HepG2 (cell line): ENCODE results near the gene CCN2. TPM values are rescaled to one million over a fixed set of nuclear protein-coding genes. Genes with fewer than 3 reads are reported as not detected.

Source experiments
- HNRNPL ChIP-seq: fragments of 200-400 bp; formaldehyde crosslinking; IDR thresholded peaks from 2 replicates; pipeline ENCODE4 v1.6.1; 2017; ENCODE audit warnings: mild to moderate bottlenecking, low read depth, low read length
- MTF1 ChIP-seq: sonication (generic); formaldehyde crosslinking; IDR thresholded peaks from 2 replicates; pipeline ENCODE4 v1.5.0; 2020; ENCODE audit warnings: missing genetic modification reagents
- NR2F6 ChIP-seq, 2 experiments: IDR thresholded peaks; 2 replicates each; pipeline ENCODE4 v1.6.1; 2016; ENCODE audit warnings: antibody characterized with exemption in 1 of 2, mild to moderate bottlenecking in 1 of 2
- SP2 ChIP-seq: sonication (generic); formaldehyde crosslinking; IDR thresholded peaks from 2 replicates; pipeline ENCODE4 v1.5.1; 2020; ENCODE audit warnings: mild to moderate bottlenecking, missing genetic modification reagents
- ZBTB1 ChIP-seq: sonication (generic); formaldehyde crosslinking; IDR thresholded peaks from 2 replicates; pipeline ENCODE4 v1.4.0; 2020; ENCODE audit warnings: missing genetic modification reagents, borderline replicate concordance
- ZNF235 ChIP-seq: sonication (generic); formaldehyde crosslinking; IDR thresholded peaks from 2 replicates; pipeline ENCODE4 v1.8.1; 2023; ENCODE audit warnings: mild to moderate bottlenecking, missing genetic modification reagents, borderline replicate concordance
- ZNF670 ChIP-seq: sonication (generic); formaldehyde crosslinking; IDR thresholded peaks from 2 replicates; pipeline ENCODE4 v1.8.0; 2022; ENCODE audit warnings: mild to moderate bottlenecking, missing genetic modification reagents, borderline replicate concordance
- polyA plus RNA-seq, 8 experiments: library from polyadenylated mRNA; depleted of rRNA in 3 of 8; stranded (reverse) in 7 of 8; unstranded in 1 of 8; fragments of >200 nt; fragmentation: Illumina TruSeq in 4 of 8; extraction: Trizol in 4 of 8; gene quantifications; 2 replicates each; pipeline versions ENCODE4 v1.2.1 to v1.2.3, GENCODE V29; 2011 to 2016; ENCODE audit warnings: low read depth in 4 of 8, missing spikeins in 1 of 8, mixed read lengths in 1 of 8; ENCODE audit not compliant: insufficient read depth in 1 of 8
- total RNA-seq, 5 experiments: library from RNA; depleted of rRNA; stranded (reverse); fragments of >200 nt; fragmentation: Illumina TruSeq; extraction: Trizol; gene quantifications; 2 replicates each; pipeline ENCODE4 v1.2.3, GENCODE V29; 2016; ENCODE audit warnings: low read depth in 1 of 5
- TF ChIP-seq, protein P1 (sequence below): sonication (generic); formaldehyde crosslinking; IDR thresholded peaks from 2 replicates; pipeline ENCODE4 v1.4.0; 2020; ENCODE audit warnings: mild to moderate bottlenecking, missing genetic modification reagents
- TF ChIP-seq, protein P2 (sequence below): sonication (generic); formaldehyde crosslinking; IDR thresholded peaks from 2 replicates; pipeline ENCODE4 v1.8.0; 2023; ENCODE audit warnings: mild to moderate bottlenecking, missing genetic modification reagents
- TF ChIP-seq, protein P3 (sequence below): IDR thresholded peaks from 2 replicates; pipeline ENCODE4 v1.6.1; 2016; ENCODE audit warnings: low read depth, borderline replicate concordance
- TF ChIP-seq, protein P4 (sequence below): IDR thresholded peaks from 2 replicates; pipeline ENCODE4 v1.4.0; 2020; ENCODE audit warnings: mild to moderate bottlenecking, missing genetic modification reagents
- TF ChIP-seq, protein P5 (sequence below): sonication (generic); formaldehyde crosslinking; IDR thresholded peaks from 2 replicates; pipeline ENCODE4 v1.4.0; 2020; ENCODE audit warnings: missing genetic modification reagents
- TF ChIP-seq, protein P6 (sequence below): sonication (generic); formaldehyde crosslinking; IDR thresholded peaks from 2 replicates; pipeline ENCODE4 v1.8.0; 2022; ENCODE audit warnings: missing genetic modification reagents, mild to moderate bottlenecking, inconsistent platforms, borderline replicate concordance

The CCN2 gene
- total and polyA plus RNA-seq, 2 of the 13 experiments (the other 11 are each of a cell fraction or from before 2014, with no cell fraction given) = 34.7 to 316 TPM

DNA sequence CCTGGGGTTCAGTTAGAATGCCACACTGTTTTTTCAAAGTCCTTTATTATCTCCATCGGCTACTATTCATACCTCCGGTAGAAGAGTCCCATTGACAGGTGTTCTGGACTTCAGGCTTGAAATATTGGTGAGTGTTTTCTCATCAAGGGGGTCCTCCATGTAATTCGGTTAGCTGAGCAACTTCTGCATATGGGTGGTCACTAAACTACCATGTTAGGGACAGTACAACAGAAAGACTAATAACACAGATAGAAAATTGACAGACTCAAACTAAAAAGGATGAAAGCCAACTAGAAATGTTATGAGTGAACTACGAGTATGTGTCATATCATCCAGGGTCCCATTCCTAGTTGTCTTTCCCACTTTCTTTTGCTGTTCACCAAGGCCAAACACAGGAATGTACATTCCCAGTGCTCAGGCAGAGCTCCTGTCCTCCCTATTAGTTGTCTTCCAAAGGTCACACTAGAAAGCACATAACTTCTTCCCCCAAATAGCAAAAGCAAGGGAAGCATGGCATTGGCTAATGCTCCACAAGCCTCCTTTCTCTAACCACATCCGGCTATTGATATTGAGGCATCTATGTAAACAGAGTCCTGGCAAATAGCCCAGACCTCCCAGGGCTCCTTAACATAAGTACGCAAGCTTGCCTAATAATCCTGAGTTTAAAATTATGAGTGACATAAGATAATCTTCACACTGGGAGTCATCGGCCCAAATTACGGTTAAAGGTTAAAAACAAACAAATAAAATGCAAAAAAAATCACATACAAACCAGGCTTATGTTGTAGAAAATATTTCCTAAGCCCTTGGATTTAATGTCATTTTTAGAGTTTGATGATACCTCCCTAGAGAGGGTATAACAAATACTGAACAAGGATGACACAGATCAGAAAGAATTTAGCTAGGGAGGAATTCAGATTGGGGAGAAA, 13.2 kb downstream of the CCN2 start (continued):
- TF ChIP-seq ZNF670 (CRISPR knock-in tag) (peak; percentile 87; the same call in 1 of the 2 replicates), SP2 (no peak), MTF1 (CRISPR knock-in tag) (no peak), ZNF235 (CRISPR knock-in tag) (no peak), ZBTB1 (no peak), NR2F6 (IDR thresholded peaks at IDR 0.05) (peak; percentile 91), NR2F6 (CRISPR knock-in tag; IDR thresholded peaks at IDR 0.05) (peak; percentile 92), HNRNPL (no peak)
- TF ChIP-seq, protein P1, sequence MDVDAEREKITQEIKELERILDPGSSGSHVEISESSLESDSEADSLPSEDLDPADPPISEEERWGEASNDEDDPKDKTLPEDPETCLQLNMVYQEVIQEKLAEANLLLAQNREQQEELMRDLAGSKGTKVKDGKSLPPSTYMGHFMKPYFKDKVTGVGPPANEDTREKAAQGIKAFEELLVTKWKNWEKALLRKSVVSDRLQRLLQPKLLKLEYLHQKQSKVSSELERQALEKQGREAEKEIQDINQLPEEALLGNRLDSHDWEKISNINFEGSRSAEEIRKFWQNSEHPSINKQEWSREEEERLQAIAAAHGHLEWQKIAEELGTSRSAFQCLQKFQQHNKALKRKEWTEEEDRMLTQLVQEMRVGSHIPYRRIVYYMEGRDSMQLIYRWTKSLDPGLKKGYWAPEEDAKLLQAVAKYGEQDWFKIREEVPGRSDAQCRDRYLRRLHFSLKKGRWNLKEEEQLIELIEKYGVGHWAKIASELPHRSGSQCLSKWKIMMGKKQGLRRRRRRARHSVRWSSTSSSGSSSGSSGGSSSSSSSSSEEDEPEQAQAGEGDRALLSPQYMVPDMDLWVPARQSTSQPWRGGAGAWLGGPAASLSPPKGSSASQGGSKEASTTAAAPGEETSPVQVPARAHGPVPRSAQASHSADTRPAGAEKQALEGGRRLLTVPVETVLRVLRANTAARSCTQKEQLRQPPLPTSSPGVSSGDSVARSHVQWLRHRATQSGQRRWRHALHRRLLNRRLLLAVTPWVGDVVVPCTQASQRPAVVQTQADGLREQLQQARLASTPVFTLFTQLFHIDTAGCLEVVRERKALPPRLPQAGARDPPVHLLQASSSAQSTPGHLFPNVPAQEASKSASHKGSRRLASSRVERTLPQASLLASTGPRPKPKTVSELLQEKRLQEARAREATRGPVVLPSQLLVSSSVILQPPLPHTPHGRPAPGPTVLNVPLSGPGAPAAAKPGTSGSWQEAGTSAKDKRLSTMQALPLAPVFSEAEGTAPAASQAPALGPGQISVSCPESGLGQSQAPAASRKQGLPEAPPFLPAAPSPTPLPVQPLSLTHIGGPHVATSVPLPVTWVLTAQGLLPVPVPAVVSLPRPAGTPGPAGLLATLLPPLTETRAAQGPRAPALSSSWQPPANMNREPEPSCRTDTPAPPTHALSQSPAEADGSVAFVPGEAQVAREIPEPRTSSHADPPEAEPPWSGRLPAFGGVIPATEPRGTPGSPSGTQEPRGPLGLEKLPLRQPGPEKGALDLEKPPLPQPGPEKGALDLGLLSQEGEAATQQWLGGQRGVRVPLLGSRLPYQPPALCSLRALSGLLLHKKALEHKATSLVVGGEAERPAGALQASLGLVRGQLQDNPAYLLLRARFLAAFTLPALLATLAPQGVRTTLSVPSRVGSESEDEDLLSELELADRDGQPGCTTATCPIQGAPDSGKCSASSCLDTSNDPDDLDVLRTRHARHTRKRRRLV (CRISPR knock-in tag) = no peak
- TF ChIP-seq, protein P2, sequence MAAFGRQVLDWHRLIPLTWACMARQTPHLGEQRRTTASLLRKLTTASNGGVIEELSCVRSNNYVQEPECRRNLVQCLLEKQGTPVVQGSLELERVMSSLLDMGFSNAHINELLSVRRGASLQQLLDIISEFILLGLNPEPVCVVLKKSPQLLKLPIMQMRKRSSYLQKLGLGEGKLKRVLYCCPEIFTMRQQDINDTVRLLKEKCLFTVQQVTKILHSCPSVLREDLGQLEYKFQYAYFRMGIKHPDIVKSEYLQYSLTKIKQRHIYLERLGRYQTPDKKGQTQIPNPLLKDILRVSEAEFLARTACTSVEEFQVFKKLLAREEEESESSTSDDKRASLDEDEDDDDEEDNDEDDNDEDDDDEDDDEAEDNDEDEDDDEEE (CRISPR knock-in tag) = no peak
- TF ChIP-seq, protein P3, sequence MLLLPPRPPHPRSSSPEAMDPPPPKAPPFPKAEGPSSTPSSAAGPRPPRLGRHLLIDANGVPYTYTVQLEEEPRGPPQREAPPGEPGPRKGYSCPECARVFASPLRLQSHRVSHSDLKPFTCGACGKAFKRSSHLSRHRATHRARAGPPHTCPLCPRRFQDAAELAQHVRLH (CRISPR knock-in tag) = peak; percentile 95
- TF ChIP-seq, protein P4, sequence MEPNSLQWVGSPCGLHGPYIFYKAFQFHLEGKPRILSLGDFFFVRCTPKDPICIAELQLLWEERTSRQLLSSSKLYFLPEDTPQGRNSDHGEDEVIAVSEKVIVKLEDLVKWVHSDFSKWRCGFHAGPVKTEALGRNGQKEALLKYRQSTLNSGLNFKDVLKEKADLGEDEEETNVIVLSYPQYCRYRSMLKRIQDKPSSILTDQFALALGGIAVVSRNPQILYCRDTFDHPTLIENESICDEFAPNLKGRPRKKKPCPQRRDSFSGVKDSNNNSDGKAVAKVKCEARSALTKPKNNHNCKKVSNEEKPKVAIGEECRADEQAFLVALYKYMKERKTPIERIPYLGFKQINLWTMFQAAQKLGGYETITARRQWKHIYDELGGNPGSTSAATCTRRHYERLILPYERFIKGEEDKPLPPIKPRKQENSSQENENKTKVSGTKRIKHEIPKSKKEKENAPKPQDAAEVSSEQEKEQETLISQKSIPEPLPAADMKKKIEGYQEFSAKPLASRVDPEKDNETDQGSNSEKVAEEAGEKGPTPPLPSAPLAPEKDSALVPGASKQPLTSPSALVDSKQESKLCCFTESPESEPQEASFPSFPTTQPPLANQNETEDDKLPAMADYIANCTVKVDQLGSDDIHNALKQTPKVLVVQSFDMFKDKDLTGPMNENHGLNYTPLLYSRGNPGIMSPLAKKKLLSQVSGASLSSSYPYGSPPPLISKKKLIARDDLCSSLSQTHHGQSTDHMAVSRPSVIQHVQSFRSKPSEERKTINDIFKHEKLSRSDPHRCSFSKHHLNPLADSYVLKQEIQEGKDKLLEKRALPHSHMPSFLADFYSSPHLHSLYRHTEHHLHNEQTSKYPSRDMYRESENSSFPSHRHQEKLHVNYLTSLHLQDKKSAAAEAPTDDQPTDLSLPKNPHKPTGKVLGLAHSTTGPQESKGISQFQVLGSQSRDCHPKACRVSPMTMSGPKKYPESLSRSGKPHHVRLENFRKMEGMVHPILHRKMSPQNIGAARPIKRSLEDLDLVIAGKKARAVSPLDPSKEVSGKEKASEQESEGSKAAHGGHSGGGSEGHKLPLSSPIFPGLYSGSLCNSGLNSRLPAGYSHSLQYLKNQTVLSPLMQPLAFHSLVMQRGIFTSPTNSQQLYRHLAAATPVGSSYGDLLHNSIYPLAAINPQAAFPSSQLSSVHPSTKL (CRISPR knock-in tag) = peak; percentile 100
- TF ChIP-seq, protein P5, sequence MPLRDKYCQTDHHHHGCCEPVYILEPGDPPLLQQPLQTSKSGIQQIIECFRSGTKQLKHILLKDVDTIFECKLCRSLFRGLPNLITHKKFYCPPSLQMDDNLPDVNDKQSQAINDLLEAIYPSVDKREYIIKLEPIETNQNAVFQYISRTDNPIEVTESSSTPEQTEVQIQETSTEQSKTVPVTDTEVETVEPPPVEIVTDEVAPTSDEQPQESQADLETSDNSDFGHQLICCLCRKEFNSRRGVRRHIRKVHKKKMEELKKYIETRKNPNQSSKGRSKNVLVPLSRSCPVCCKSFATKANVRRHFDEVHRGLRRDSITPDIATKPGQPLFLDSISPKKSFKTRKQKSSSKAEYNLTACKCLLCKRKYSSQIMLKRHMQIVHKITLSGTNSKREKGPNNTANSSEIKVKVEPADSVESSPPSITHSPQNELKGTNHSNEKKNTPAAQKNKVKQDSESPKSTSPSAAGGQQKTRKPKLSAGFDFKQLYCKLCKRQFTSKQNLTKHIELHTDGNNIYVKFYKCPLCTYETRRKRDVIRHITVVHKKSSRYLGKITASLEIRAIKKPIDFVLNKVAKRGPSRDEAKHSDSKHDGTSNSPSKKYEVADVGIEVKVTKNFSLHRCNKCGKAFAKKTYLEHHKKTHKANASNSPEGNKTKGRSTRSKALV (CRISPR knock-in tag) = no peak
- TF ChIP-seq, protein P6, sequence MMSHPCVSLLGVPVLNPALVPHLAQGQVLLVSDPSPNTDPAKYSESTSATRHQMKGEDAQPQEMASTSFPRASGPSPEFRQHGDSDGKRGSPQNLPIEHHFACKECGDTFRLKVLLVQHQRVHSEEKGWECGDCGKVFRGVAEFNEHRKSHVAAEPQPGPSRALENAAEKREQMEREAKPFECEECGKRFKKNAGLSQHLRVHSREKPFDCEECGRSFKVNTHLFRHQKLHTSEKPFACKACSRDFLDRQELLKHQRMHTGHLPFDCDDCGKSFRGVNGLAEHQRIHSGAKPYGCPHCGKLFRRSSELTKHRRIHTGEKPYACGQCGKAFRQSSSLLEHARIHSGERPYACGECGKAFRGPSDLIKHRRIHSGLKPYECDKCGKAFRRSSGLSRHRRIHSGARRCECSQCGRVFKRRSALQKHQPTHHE = peak; percentile 40; the same call in 1 of the 2 replicates
